Astrocyte of the cerebellum (primary cell): Measurements from ENCODE around the gene PLEKHM3.

ENCODE experiments used
- DNase-seq: peaks from one replicate; pipeline ENCODE4 v3.0.0-alpha.2; 2011; ENCODE audit warnings: low read depth
- H3K4me3 ChIP-seq: 2 replicates; pipeline ENCODE4 v1.5.1; 2011; ENCODE audit warnings: mild to moderate bottlenecking, low read depth, low read length, moderate library complexity
- CTCF ChIP-seq: IDR thresholded peaks from 2 replicates; pipeline ENCODE4 v1.5.1; 2012; ENCODE audit warnings: low read length, low read depth, moderate library complexity, mild to moderate bottlenecking; ENCODE audit errors: missing control alignments
- in situ Hi-C: cut with HindIII; loops from 2 replicates; pipeline ENCODE4 v1.10.0; 2017; ENCODE audit warnings: low sequenced_read_pairs

The PLEKHM3 gene

GRCh38 chr2:208065476-208065875 lies 40.1 kb upstream of the PLEKHM3 start:
- no peak for DNase-seq
- in situ Hi-C loops, result no loop called here
- H3K4me3 ChIP-seq, result no peak overlapping the region
- TF ChIP-seq CTCF, result no peak

- DNase-seq, result peak; percentile 96
- no peak for TF ChIP-seq CTCF
- no peak overlapping the region for H3K4me3 ChIP-seq
- in situ Hi-C loops, result no loop called here
Measured at GRCh38 chr2:208064220-208064961, 39.1 kb upstream of the PLEKHM3 start.

GRCh38 chr2:208062961-208063360 lies 37.6 kb upstream of the PLEKHM3 start:
- H3K4me3 ChIP-seq, result no peak overlapping the region
- TF ChIP-seq CTCF, result no peak
- in situ Hi-C loops, result no loop called here
- no peak for DNase-seq

GRCh38 chr2:208062113-208062512 lies 36.8 kb upstream of the PLEKHM3 start:
- in situ Hi-C loops, result no loop called here
- no peak overlapping the region for H3K4me3 ChIP-seq
- no peak for DNase-seq
- TF ChIP-seq CTCF, result peak; percentile 18

- no peak for TF ChIP-seq CTCF
- in situ Hi-C loops, result no loop called here
- no peak for DNase-seq
- no peak overlapping the region for H3K4me3 ChIP-seq
Measured at GRCh38 chr2:208057108-208057507, 31.8 kb upstream of the PLEKHM3 start.

- in situ Hi-C loops, result no loop called here
- no peak for TF ChIP-seq CTCF
- no peak for DNase-seq
- H3K4me3 ChIP-seq, result no peak overlapping the region
Measured at GRCh38 chr2:208049441-208049840, 24.1 kb upstream of the PLEKHM3 start.
